T follicular helper cell (primary cell): ENCODE results near the gene GABRG2.

Experiments used
- DNase-seq: peaks from one replicate; pipeline ENCODE4 v3.0.0-alpha.2; 2020; ENCODE audit warnings: low read depth

GABRG2 gene

DNA sequence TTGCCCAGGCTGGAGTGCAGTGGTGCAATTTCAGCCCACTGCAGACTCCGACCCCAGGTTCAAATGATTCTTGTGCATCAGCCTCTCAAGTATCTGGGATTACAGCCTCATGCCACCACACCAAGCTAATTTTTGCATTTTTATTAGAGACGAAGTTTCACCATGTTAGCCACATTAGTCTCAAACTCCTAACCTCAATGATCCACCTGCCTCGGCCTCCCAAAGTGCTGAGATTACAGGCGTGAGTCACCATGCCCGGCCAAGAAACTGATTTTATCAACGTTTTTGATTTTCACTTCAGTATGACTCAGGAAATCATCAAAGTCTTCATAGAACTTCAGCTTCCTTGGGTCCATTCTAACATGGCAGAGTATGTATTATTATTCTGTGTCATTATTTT is 125.4 kb downstream of the GABRG2 start:
- no peak for DNase-seq

DNA sequence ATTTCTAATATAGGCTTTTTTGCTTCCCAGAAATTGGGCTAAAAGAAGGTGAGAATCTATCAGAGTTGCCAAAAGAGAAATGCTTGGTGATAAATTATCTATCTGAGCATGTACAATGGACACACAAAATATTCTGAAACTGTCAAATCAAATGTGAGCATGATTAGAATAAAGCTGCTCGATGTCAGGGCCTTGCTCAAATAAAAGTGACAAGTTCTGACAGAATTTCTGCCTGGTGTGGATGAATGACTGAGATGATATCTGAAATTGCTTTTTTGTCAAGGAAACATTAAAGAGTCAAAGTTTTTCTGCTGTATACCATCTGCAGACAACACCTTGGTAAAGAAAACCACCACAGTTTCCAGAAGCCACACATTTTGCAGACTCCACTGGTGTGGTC is 128.8 kb downstream of the GABRG2 start:
- no peak for DNase-seq

DNA sequence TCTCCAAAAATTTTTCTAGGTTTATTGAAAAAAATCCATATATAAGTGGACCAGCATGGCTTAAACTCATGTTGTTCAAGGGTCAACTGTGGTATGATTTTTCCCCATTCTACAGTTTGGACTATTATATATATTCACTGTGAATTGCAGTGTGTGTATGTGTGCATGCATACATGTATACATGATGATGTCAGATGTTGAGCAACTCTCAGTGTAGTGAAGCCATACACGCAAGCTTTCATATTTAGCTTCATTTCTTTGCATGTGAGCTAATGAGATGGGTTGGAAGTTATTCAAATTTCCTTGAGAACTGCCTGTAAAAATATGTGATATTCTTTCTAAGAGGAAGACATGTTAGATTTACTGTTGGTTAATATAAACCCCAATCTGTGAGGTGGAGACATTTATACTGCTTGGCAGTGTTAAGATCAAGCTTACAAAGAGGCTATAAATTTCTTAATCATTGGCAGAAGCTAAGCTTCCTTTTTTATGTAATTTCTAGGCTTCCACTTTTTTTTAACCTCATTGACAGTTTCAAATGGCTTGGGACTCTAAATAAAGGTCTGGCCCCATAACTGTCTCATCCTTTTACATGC is 134.8 kb downstream of the GABRG2 start:
- no peak for DNase-seq
